Activated T-helper 1 cell treated with anti-CD3 and anti-CD28 coated beads, Interleukin-12 subunit alpha, Interleukin-12 subunit beta, Interleukin-2, Interleukin-4 antibody, amounts not matched to agents 30 ng/mL and 10 ng/mL and 1 ng/mL, durations not matched to agents 14 hours and 24 hours and 36 hours (primary cell): Measurements from ENCODE around the gene CLPTM1L. TPM values are rescaled to one million over a fixed set of nuclear protein-coding genes. Genes with fewer than 3 reads are reported as not detected.
"Not testable (repeated sequence)": the region's sequence is repeated elsewhere in the genome, so short reads cannot be mapped to it uniquely, and the experiment has no call there.

Experiments
- DNase-seq: peaks from one replicate; pipeline ENCODE4 v3.0.0; 2021; ENCODE audit warnings: low spot score
- H3K27ac Mint-ChIP-seq: one replicate; pipeline ENCODE4 v1.8.0; 2021; ENCODE audit warnings: mild to moderate bottlenecking, mixed read lengths
- H3K27me3 Mint-ChIP-seq: one replicate; pipeline ENCODE4 v1.8.0; 2022; ENCODE audit warnings: mild to moderate bottlenecking, moderate library complexity, mixed read lengths; ENCODE audit not compliant: insufficient read depth
- H3K36me3 Mint-ChIP-seq: one replicate; pipeline ENCODE4 v1.8.0; 2021; ENCODE audit warnings: low read depth, mixed read lengths
- H3K4me1 Mint-ChIP-seq: one replicate; pipeline ENCODE4 v1.8.0; 2021; ENCODE audit warnings: low read depth, mixed read lengths
- H3K4me3 Mint-ChIP-seq: one replicate; pipeline ENCODE4 v1.8.0; 2021; ENCODE audit warnings: mild to moderate bottlenecking, moderate library complexity, mixed read lengths
- H3K9me3 Mint-ChIP-seq: one replicate; pipeline ENCODE4 v1.8.0; 2021; ENCODE audit warnings: mixed read lengths
- intact Hi-C: fragments of 100-400 bp; cut with micrococcal nuclease; formaldehyde crosslinking; loops from one replicate; pipeline ENCODE4 v1.15.1; 2024
- total RNA-seq: library from RNA; stranded (reverse); gene quantifications from 2 replicates; pipeline ENCODE4 v1.2.3, GENCODE V29; 2022

Gene CLPTM1L
- total RNA-seq, 1 donor from 2014 or later: 132 TPM

DNA sequence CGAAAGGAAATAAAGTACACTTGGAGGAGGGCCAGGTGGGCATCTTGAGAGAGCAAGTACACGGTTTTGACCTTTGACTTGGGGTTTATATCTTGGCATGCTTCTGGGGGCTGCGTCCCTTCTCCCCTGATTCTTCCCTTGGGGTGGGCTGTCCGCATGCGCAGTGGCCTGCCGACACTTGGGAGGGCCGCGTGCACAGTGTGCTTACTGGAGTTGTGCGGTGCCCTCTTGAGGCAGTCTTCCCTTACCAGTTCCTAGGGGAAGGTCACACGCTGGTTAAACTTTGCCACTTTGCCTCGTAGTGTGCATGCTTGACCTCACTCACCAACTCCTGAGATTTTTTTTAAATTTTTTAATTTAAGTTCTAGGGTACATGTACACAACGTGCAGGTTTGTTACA, 4.3 kb upstream of the CLPTM1L start:
- no peaks in the 10 kb centered on the region for H3K9me3 Mint-ChIP-seq
- no peak for DNase-seq
- H3K4me1 Mint-ChIP-seq: peaks cover 7% of the 10 kb centered on the region
- H3K27me3 Mint-ChIP-seq: peaks cover 9% of the 10 kb centered on the region
- H3K36me3 Mint-ChIP-seq: peaks cover 3% of the 10 kb centered on the region
- H3K27ac Mint-ChIP-seq: no peak overlapping the region
- intact Hi-C loops: loop anchor here (10.0 kb wide), 1 partner anchor 446 kb away; the partner anchor contains the start of gene MRPL36
- no peak overlapping the region for H3K4me3 Mint-ChIP-seq

DNA sequence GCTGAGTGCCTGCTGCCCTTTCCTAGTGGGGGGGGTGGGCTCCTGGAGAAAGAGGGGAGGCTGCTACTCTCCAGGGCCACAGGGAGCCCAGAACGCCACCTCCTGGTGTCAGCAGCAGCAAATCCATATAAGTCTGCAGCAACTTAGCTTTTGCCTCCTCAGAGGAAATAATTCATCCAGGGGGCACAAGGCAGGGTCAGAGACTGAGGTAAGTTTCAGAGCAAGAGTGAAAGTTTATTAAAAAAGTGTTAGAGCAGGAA, 4.0 kb upstream of the CLPTM1L start:
- Mint-ChIP-seq H3K36me3 (peaks cover 6% of the 10 kb centered on the region), H3K27me3 (peaks cover 9% of the 10 kb centered on the region), H3K4me3 (no peak overlapping the region), H3K27ac (no peak overlapping the region), H3K4me1 (peaks cover 10% of the 10 kb centered on the region), H3K9me3 (no peaks in the 10 kb centered on the region)
- DNase-seq: no peak
- intact Hi-C loops: loop anchor here (10.0 kb wide), 1 partner anchor 446 kb away; the partner anchor contains the start of gene MRPL36

DNA sequence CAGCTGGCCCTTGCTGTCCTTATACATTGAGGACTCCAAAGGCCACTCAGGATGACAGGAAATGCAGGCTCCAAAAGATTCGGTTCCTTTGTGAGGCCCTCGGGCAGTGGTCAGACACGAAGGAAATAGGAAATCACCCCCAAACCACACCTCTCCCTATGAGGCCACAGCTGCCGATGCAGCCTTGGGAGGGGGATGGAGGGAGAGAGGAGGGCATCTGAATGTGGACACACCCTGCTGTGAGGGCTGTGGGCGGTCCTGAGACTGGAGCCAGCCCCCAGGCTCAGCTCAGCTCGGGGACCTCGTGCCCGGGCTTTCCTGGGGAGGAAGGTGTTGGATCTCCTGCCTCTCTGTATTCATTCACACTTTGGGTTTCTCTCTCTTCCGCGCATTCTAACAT, 2.7 kb upstream of the CLPTM1L start:
- H3K4me3 Mint-ChIP-seq: peak overlapping the region; percentile 78
- H3K27me3 Mint-ChIP-seq: peaks cover 5% of the 10 kb centered on the region
- peaks cover 11% of the 10 kb centered on the region for H3K36me3 Mint-ChIP-seq
- no peaks in the 10 kb centered on the region for H3K9me3 Mint-ChIP-seq
- peaks cover 20% of the 10 kb centered on the region for H3K4me1 Mint-ChIP-seq
- H3K27ac Mint-ChIP-seq: no peak overlapping the region
- DNase-seq: no peak
- intact Hi-C loops: loop anchor here (10.0 kb wide), 1 partner anchor 447 kb away; the partner anchor contains the start of gene MRPL36

DNA sequence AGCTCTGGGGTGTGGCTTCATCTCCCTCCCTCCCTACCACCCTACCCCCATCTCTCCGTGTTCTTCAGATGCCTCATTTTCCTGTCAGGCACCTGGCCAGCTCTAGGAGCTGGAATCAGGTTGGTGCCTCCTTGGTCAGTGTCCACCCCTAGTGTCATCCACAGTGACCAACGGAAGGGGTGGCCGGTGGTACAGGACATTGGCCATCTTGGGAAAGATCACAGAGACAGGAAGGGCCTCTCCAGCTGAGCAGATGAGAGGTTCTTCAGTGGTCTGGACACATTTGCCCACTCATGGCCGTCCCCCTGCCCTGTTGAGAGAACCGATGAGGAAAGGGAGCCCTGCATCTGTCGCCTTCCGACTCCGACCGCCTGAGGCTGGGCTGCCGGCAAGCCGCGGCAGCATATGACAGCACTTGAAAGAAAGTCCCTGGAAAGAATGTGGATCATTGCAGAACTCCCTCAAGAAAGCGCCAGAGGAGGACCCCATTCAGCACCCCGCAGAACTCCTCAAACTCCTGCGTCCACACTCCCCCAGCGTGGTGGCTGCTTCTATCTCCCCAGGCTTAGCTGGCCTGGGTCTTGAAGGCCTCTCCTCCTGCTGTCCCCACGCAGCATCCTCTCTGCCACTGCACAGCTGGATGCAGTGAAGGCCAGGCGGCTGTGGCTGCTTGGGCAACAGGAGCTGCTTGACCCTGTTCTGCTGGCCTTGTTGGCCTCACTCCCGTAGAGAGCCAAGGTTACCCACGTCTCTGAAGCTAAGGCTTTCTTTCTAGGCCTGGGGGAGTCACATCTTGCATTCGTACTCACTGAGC, 1.9 kb upstream of the CLPTM1L start:
- peaks cover 14% of the 10 kb centered on the region for H3K36me3 Mint-ChIP-seq
- DNase-seq: no peak
- intact Hi-C loops: loop anchor here (10.0 kb wide), 1 partner anchor 448 kb away; the partner anchor contains the start of gene MRPL36
- H3K27ac Mint-ChIP-seq: peak overlapping the region; percentile 44
- H3K4me1 Mint-ChIP-seq: peaks cover 20% of the 10 kb centered on the region
- no peaks in the 10 kb centered on the region for H3K27me3 Mint-ChIP-seq
- no peaks in the 10 kb centered on the region for H3K9me3 Mint-ChIP-seq
- peak overlapping the region; percentile 83 for H3K4me3 Mint-ChIP-seq

DNA sequence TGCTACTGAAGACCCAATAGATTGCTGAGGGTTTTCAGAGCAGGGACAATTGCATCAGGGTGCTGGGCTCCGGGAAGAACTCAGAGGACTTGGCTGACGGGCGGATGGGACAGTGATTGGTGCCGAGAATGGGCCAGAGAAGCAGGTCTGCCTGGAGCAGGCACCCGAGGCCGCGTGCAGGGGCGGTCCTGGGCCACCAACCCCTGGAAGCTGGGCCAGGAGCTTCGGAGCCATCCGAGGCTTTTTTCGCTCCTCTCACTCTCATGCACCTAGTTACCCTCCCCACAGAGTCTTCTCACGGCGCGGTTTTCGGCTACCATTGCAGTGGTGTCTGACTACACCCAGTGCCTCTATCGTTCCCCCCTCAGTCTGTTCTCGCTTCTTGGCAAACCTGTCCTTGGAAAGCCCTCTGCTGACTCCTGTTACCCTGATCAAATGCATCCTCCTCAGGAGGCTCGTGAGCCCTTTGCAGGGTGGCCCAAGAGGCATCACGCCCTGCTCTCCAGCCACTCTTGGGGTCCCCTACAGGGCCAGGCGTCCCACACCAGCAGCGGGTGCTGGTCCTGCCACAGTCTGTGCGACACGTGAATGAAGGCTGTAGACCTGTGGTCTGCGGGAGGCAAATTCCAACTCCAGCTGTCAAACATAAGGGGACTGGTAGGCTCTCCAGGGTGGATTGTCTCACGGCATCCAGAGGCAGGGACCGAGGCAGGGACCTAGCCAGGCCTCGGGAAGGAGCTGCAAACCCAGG, 1.2 kb upstream of the CLPTM1L start:
- Mint-ChIP-seq H3K9me3 (no peaks in the 10 kb centered on the region), H3K27me3 (no peaks in the 10 kb centered on the region), H3K36me3 (peaks cover 21% of the 10 kb centered on the region), H3K27ac (peak overlapping the region; percentile 68), H3K4me1 (peaks cover 27% of the 10 kb centered on the region), H3K4me3 (peak overlapping the region; percentile 83)
- intact Hi-C loops: loop anchor here (1.0 to 10.0 kb wide), 5 partner anchors 31 to 449 kb away; partner anchors contain the start of gene MRPL36
- no peak for DNase-seq

DNA sequence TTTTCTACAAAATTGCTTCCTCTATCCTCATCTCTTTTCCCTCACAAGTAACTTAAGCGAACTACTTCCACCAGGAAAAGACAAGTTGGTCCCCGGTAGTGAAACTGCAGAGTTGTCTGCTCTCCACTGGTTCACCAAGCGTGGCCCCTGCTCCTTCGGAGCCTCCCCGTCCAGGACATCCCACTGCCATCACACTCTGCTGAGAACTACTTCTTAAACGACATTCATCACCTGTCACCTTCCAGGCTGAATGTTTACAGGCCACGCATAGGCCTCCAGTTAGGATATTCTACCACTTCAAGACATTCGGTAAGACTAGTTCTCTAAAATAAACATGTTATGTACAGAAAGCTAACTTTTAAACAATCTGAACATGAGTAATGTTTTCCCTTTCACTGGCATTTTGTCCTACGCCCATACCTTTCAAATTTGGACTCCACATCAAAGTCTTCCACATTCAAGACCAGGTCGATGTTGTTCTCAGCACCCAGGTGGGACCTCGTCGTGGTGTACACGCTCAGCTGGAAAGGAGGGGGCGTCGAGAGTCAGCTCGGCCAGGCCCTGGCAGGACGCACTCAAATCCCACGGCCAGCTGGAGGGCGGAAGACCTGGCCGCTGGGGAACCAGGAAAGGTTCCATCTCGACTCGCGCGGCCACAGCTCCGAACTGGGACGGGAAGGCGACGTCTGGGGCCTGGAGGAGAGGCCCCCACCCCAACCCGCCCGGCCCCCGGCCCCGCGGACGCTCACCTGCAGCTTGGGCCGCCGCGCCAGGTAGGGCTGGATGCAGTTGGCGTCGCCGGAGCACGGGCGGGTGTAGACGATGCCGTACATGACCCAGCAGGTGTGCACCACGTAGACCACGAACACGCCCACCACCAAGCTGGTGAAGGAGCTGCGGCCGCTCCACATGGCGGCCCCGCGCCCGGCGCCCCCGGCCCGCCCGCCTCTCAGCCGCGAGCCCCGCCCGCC, 683 bp downstream of the CLPTM1L start:
- intact Hi-C loops: loop anchor here (1.0 to 10.0 kb wide), 3 partner anchors 49 to 451 kb away; partner anchors contain the start of genes MRPL36 and TERT
- peak overlapping the region; percentile 89 for H3K27ac Mint-ChIP-seq
- peak; percentile 12 for DNase-seq
- peaks cover 27% of the 10 kb centered on the region for H3K36me3 Mint-ChIP-seq
- peak overlapping the region; percentile 90 for H3K4me3 Mint-ChIP-seq
- H3K9me3 Mint-ChIP-seq: no peaks in the 10 kb centered on the region
- no peaks in the 10 kb centered on the region for H3K27me3 Mint-ChIP-seq
- H3K4me1 Mint-ChIP-seq: peaks cover 29% of the 10 kb centered on the region

DNA sequence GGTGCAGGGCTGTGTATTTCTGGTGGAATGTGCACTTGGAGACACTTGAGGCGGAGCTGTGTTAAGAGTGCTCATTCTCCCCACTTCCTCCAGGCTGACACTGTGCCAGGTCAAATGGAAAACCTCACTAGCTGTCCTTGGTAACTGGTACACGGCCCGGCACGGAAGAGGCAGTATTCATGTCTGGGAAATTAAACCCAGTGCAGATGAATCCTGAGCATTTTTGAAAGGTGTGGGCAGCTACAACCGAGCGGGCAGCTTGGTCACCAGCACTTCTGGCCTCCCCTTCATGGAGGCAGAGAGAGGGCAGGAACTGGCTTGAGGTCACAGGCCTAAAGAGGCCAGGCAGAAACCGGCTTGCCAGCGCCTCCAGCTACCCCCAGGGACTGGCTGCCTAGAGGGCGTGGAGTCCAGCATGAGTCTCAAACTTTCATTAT, 1.6 kb downstream of the CLPTM1L start:
- Mint-ChIP-seq H3K27me3 (no peaks in the 10 kb centered on the region), H3K36me3 (peaks cover 27% of the 10 kb centered on the region), H3K4me1 (peaks cover 29% of the 10 kb centered on the region), H3K9me3 (no peaks in the 10 kb centered on the region), H3K4me3 (peak overlapping the region; percentile 90), H3K27ac (peak overlapping the region; percentile 61)
- intact Hi-C loops: loop anchor here (10.0 kb wide), 1 partner anchor 451 kb away; the partner anchor contains the start of gene MRPL36
- no peak for DNase-seq

DNA sequence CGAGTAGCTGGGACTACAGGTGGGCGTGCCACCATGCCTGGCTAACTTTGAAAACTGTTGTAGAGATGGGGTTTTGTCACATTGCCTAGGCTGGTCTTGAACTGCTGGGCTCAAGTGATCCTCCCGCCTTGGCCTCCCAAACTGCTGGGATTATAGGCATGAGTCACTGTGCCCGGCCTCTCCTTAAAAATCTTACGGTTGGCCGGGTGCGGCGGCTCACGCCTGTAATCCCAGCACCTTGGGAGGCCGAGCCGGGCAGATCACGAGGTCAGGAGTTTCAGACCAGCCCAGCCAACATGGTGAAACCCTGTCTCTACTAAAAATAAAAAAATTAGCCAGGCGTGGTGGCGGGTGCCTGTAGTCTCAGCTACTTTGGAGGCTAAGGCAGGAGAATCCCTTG, 2.2 kb downstream of the CLPTM1L start:
- Mint-ChIP-seq H3K36me3 (peaks cover 30% of the 10 kb centered on the region), H3K4me1 (peaks cover 29% of the 10 kb centered on the region), H3K4me3 (peak overlapping the region; percentile 90)
- intact Hi-C loops: loop anchor here (10.0 kb wide), 1 partner anchor 452 kb away; the partner anchor contains the start of gene MRPL36
- H3K27me3 Mint-ChIP-seq, H3K9me3 Mint-ChIP-seq, DNase-seq, H3K27ac Mint-ChIP-seq: not testable (repeated sequence)

DNA sequence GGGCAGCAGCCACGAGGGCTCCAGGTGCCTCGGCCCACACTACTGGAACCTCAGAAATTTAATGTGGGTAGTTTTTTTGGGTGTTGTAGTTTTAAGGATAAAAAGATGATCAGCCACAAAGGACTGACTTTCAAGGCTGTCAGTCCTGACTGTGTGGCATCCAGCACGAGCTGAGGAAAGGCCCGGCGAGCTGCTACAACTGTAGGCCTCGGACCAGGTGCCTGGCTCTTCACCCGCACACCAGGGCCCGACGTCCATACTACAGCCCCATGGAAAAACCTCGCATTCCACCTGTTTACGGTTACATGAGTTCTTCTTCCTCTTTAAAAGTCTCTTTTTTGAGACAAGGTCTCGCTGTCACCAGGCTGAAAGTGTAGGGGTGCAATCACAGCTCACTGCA, 2.6 kb downstream of the CLPTM1L start:
- H3K36me3 Mint-ChIP-seq: peaks cover 30% of the 10 kb centered on the region

DNA sequence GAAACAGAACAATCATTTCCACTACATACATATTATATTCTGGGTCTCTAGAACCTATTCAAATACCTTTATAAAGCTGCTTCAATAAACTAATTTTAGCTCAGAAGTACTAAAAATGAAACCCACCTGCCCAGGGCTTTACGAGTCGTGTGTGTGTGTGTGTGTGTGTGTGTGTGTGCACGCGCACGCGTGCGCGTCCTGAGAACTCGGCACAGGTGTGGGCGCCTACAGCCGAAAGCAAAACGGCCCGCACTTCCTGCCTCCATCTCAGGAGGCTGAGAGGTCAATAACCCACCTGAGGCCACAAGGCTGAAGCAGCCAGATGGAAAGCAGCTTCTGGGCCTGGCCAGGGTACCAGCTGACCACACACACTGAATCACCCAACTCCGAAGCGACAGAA, 3.0 kb downstream of the CLPTM1L start:
- intact Hi-C loops: loop anchor here (10.0 kb wide), 1 partner anchor 453 kb away; the partner anchor contains the start of gene MRPL36

More for the DNA sequence above, 2.6 kb downstream of the CLPTM1L start:
- intact Hi-C loops: loop anchor here (10.0 kb wide), 1 partner anchor 453 kb away; the partner anchor contains the start of gene MRPL36
- no peak for DNase-seq
- Mint-ChIP-seq H3K9me3 (no peaks in the 10 kb centered on the region), H3K27ac (no peak overlapping the region), H3K4me3 (no peak overlapping the region), H3K27me3 (no peaks in the 10 kb centered on the region), H3K4me1 (peaks cover 29% of the 10 kb centered on the region)

DNA sequence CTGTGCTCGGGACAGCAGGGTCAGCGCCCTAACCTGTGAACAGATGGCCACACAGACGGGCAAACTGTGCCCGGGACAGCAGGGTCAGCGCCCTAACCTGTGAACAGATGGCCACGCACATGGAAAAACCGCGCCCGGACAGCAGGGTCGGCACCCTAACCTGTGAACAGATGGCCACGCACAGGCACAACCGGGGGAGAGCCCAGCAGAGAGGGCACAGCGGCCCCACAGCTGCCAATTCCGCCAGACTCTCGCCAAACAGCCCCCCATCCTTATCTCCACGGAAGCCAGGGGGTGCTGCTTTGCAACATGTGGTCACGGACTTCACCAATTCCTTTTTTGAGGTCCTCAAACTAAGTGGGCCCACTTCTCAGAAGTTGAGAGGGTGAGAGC, 5.1 kb downstream of the CLPTM1L start:
- DNase-seq, H3K27ac Mint-ChIP-seq, H3K27me3 Mint-ChIP-seq, H3K9me3 Mint-ChIP-seq, H3K4me3 Mint-ChIP-seq: not testable (repeated sequence)
- Mint-ChIP-seq H3K36me3 (peaks cover 43% of the 10 kb centered on the region), H3K4me1 (peaks cover 23% of the 10 kb centered on the region)
- intact Hi-C loops: loop anchor here (10.0 kb wide), 1 partner anchor 455 kb away; the partner anchor contains the start of gene MRPL36

More for the DNA sequence above, 3.0 kb downstream of the CLPTM1L start:
- DNase-seq: no peak
- H3K27me3 Mint-ChIP-seq: no peaks in the 10 kb centered on the region
- H3K4me1 Mint-ChIP-seq: peaks cover 29% of the 10 kb centered on the region
- H3K4me3 Mint-ChIP-seq: no peak overlapping the region
- H3K27ac Mint-ChIP-seq: no peak overlapping the region
- no peaks in the 10 kb centered on the region for H3K9me3 Mint-ChIP-seq
- peaks cover 32% of the 10 kb centered on the region for H3K36me3 Mint-ChIP-seq
